ENCODE data around the gene DPP9.

DNA sequence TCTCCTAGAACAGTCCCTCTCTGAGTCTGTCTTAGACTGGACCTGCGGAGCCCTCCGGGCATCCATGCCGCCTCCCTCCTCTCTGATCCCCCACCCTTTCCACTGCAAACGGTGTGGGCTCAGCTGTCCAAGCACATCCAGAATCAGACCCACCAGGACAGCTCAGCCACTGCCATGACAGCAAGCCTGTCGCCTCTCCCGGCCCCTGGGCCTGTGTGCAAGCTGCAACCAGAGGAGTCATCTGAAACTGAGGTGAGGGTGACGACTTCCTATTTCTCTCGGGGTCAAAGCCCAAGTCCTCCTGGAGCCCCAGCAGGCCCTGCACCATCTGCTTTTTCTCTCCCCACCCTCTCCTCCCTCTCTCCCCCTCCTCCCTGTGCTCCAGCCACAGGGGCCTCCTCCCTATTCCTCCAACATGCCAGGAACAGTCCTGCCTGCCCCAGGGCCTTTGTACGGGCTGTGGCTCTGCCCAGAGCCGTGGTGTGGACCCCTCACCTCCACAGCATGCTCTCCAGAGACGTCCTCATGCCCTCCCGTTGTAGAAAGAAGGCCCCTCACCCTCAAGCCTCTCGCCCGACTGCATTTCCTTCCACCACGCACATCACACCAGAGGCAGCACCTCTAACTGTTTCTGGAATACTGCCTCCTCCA lies 30.0 kb downstream of the DPP9 start:
- no peak for TF ChIP-seq POLR2AphosphoS5 (IDR thresholded peaks at IDR 0.05)
- TF ChIP-seq, protein P1, sequence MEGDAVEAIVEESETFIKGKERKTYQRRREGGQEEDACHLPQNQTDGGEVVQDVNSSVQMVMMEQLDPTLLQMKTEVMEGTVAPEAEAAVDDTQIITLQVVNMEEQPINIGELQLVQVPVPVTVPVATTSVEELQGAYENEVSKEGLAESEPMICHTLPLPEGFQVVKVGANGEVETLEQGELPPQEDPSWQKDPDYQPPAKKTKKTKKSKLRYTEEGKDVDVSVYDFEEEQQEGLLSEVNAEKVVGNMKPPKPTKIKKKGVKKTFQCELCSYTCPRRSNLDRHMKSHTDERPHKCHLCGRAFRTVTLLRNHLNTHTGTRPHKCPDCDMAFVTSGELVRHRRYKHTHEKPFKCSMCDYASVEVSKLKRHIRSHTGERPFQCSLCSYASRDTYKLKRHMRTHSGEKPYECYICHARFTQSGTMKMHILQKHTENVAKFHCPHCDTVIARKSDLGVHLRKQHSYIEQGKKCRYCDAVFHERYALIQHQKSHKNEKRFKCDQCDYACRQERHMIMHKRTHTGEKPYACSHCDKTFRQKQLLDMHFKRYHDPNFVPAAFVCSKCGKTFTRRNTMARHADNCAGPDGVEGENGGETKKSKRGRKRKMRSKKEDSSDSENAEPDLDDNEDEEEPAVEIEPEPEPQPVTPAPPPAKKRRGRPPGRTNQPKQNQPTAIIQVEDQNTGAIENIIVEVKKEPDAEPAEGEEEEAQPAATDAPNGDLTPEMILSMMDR (IDR thresholded peaks at IDR 0.05): no peak

All from gastroesophageal sphincter (tissue), 3 donors.